Measurements from ENCODE around the gene TFDP3. TPM values are rescaled to one million over a fixed set of nuclear protein-coding genes. Genes with fewer than 3 reads are reported as not detected.

TFDP3 gene
- total and polyA plus RNA-seq, 2 donors from 2014 or later, result not detected

DNA sequence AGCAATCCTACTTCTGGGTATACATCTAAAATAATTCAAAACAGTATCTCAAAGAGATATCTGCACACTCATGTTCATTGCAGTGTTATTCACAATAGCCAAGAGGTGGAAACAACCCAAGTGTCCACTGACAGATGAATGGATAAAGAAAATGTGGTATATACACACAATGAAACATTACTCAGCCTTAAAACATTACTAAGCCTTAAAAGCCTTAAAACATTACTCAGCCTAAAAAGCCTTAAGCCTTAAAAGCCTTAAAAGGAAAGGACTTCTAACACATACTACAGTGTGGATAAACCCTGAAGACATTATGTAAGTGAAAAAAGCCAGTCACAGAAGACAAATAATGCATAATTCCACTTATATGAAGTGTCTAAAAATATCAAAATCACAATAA is 40.3 kb upstream of the TFDP3 start:
- intact Hi-C loops (cut with DNase I), result no loop called here
- no peak for FAIRE-seq
- no peak overlapping the region for H3K27ac ChIP-seq (ENCODE audit: low read depth in 2 of 2, low read length in 2 of 2)
- TF ChIP-seq, protein P1, sequence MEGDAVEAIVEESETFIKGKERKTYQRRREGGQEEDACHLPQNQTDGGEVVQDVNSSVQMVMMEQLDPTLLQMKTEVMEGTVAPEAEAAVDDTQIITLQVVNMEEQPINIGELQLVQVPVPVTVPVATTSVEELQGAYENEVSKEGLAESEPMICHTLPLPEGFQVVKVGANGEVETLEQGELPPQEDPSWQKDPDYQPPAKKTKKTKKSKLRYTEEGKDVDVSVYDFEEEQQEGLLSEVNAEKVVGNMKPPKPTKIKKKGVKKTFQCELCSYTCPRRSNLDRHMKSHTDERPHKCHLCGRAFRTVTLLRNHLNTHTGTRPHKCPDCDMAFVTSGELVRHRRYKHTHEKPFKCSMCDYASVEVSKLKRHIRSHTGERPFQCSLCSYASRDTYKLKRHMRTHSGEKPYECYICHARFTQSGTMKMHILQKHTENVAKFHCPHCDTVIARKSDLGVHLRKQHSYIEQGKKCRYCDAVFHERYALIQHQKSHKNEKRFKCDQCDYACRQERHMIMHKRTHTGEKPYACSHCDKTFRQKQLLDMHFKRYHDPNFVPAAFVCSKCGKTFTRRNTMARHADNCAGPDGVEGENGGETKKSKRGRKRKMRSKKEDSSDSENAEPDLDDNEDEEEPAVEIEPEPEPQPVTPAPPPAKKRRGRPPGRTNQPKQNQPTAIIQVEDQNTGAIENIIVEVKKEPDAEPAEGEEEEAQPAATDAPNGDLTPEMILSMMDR (IDR thresholded peaks at IDR 0.05; ENCODE audit: borderline replicate concordance, extremely low read depth, insufficient read depth), result no peak
- H3K36me3 ChIP-seq (ENCODE audit: control insufficient read depth in 2 of 3, insufficient read depth in 3 of 3, low read length in 3 of 3), result no peaks in the 10 kb centered on the region
- no peak overlapping the region for H3K4me3 ChIP-seq (ENCODE audit: low read length in 3 of 3)
- no peak overlapping the region for H3K9ac ChIP-seq (ENCODE audit: low read length in 3 of 3)
- H3K27me3 ChIP-seq (ENCODE audit: control insufficient read depth, insufficient read depth, low read length), result no peaks in the 10 kb centered on the region
- H3K4me1 ChIP-seq (ENCODE audit: control insufficient read depth in 2 of 3, insufficient read depth in 2 of 3, low read depth in 1 of 3, low read length in 3 of 3), result no peaks in the 10 kb centered on the region
- no peaks in the 10 kb centered on the region for H3K9me3 ChIP-seq (ENCODE audit: control insufficient read depth in 2 of 3, insufficient read depth in 1 of 3, low read length in 3 of 3)
- no peak for DNase-seq

GRCh38 chrX:133254666-133255065 is 36.5 kb upstream of the TFDP3 start:
- no peak overlapping the region for H3K27ac ChIP-seq (ENCODE audit: low read depth in 2 of 2, low read length in 2 of 2)
- H3K4me3 ChIP-seq (ENCODE audit: low read length in 3 of 3), result no peak overlapping the region
- TF ChIP-seq, protein P1 (IDR thresholded peaks at IDR 0.05; ENCODE audit: borderline replicate concordance, extremely low read depth, insufficient read depth), result no peak
- intact Hi-C loops (cut with DNase I), result no loop called here
- no peaks in the 10 kb centered on the region for H3K27me3 ChIP-seq (ENCODE audit: control insufficient read depth, insufficient read depth, low read length)
- H3K9ac ChIP-seq (ENCODE audit: low read length in 3 of 3), result no peak overlapping the region
- DNase-seq (no peak), FAIRE-seq (no peak)
- H3K9me3 ChIP-seq (ENCODE audit: control insufficient read depth in 2 of 3, insufficient read depth in 1 of 3, low read length in 3 of 3), result no peaks in the 10 kb centered on the region
- no peaks in the 10 kb centered on the region for H3K4me1 ChIP-seq (ENCODE audit: control insufficient read depth in 2 of 3, insufficient read depth in 2 of 3, low read depth in 1 of 3, low read length in 3 of 3)
- H3K36me3 ChIP-seq (ENCODE audit: control insufficient read depth in 2 of 3, insufficient read depth in 3 of 3, low read length in 3 of 3), result no peaks in the 10 kb centered on the region

DNA sequence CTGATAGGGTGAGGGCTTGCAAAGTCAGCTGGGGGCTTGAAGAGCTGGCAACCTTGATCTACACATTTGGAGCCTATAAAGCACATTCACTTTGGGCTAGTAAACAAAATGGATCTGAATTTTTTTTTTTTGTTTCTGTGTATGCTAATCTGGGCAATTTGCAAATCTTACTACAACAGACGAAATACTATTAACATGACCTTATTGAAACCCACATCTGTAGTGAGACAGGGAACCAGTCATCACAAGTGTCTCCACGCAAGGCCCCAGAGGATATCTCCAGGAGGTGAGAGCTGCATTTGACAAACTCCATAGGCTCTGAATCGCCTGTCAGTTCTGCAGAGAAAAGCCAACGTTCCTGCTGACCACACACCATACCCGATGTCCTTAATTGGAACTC is 33.0 kb upstream of the TFDP3 start:
- H3K9ac ChIP-seq (ENCODE audit: low read length in 3 of 3), result no peak overlapping the region
- no peak for FAIRE-seq
- no peak for DNase-seq
- no peak overlapping the region for H3K27ac ChIP-seq (ENCODE audit: low read depth in 2 of 2, low read length in 2 of 2)
- H3K36me3 ChIP-seq (ENCODE audit: control insufficient read depth in 2 of 3, insufficient read depth in 3 of 3, low read length in 3 of 3), result no peaks in the 10 kb centered on the region
- no peak overlapping the region for H3K4me3 ChIP-seq (ENCODE audit: low read length in 3 of 3)
- no peaks in the 10 kb centered on the region for H3K27me3 ChIP-seq (ENCODE audit: control insufficient read depth, insufficient read depth, low read length)
- H3K4me1 ChIP-seq (ENCODE audit: control insufficient read depth in 2 of 3, insufficient read depth in 2 of 3, low read depth in 1 of 3, low read length in 3 of 3), result no peaks in the 10 kb centered on the region
- TF ChIP-seq, protein P1 (IDR thresholded peaks at IDR 0.05; ENCODE audit: borderline replicate concordance, extremely low read depth, insufficient read depth), result no peak
- peaks cover 0 to 5% (median 0%) of the 10 kb centered on the region in 3 donors for H3K9me3 ChIP-seq (ENCODE audit: control insufficient read depth in 2 of 3, insufficient read depth in 1 of 3, low read length in 3 of 3)
- intact Hi-C loops (cut with DNase I), result no loop called here

All from kidney (tissue), 14 donors.